IPS DF 4.7 (cell line): ENCODE data around the gene HELT.

Source experiments
- DNase-seq: peaks from one replicate; pipeline ENCODE4 v3.0.0-alpha.2; 2013; ENCODE audit warnings: low spot score; ENCODE audit errors: extremely low read depth

HELT gene

GRCh38 chr4:185003596-185004351, 14.5 kb upstream of the HELT start:
- no peak for DNase-seq

GRCh38 chr4:185004562-185005218, 13.6 kb upstream of the HELT start:
- no peak for DNase-seq

- no peak for DNase-seq
These were observed 13.0 kb upstream of the HELT start for GRCh38 chr4:185005219-185005819.

DNA sequence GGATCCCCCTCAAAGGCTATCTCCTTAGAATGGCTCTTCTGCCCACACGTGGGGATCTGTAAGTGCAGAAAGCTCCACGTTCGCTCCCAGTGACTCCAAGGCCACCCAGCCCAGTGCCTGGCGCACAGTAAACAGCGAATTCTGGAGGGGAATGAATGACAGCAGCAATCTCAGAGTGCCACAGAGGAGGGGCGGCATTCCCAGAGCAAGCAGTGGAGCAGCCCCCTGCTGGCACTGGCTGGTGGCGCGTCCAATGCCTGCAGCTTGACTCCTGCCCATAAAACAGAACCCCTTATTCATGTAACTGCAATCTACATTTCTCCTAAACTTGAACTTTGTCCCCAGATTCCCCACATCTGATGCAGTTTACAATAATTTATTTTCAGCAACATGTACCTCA, 6.9 kb upstream of the HELT start:
- DNase-seq = no peak

GRCh38 chr4:185013417-185014125, 4.7 kb upstream of the HELT start:
- no peak for DNase-seq

- DNase-seq = no peak
These were observed 3.2 kb upstream of the HELT start for GRCh38 chr4:185015108-185015507.

DNA sequence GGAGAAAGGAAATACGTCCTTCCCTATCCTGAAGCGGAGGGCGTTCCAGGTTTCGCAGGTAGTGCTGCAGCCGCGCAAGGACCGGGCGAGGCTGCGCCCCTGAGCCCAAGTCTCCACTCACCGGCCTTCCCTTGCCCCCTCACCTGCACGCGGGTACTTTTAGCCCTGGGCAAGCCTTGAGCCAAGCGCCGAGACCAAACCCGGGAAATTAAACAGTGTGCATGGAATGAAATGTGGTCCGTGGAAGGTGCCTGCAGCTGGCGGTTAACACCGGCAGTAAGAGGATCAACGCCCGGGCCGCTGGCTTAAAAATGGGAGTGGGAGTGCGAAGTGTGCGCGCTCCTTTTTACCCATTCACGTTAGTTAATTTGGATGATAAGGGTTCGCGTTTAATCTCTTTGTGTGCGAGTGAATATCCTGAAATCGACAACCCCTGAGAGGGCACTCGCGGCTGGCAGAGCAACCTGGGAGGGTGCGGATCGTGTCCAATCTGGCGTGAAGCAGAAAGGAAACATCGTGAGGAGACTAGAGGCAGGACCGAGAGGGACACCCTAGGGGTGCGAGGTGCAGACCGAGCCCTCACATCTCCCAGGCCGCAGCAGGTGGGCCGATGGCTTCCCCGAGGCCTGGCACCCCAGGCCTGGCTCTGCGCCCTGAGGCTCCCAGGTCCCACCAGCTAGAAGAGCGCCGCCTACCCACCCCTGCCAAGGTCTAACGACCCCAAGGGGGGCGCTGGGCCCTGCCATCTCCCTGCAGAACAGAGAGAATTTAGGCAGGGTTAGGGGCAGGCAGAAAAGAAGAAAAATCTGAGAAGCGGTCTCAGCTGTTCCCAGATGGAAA, 2.0 kb upstream of the HELT start:
- no peak for DNase-seq

- DNase-seq = no peak
These were observed 1.1 kb upstream of the HELT start for GRCh38 chr4:185016946-185017758.

- no peak for DNase-seq
These were observed 655 bp downstream of the HELT start for GRCh38 chr4:185018834-185019455.

GRCh38 chr4:185019456-185020292, 1.4 kb downstream of the HELT start:
- no peak for DNase-seq

DNA sequence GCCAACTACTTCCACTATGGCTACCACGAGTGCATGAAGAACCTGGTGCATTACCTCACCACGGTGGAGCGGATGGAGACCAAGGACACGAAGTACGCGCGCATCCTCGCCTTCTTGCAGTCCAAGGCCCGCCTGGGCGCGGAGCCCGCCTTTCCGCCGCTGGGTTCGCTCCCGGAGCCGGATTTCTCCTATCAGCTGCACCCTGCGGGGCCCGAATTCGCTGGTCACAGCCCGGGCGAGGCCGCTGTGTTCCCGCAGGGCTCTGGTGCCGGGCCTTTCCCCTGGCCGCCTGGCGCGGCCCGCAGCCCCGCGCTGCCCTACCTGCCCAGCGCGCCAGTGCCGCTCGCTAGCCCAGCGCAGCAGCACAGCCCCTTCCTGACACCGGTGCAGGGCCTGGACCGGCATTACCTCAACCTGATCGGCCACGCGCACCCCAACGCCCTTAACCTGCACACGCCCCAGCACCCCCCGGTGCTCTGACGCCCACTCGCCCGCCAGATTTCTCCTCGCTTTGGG, 2.1 kb downstream of the HELT start:
- no peak for DNase-seq

DNA sequence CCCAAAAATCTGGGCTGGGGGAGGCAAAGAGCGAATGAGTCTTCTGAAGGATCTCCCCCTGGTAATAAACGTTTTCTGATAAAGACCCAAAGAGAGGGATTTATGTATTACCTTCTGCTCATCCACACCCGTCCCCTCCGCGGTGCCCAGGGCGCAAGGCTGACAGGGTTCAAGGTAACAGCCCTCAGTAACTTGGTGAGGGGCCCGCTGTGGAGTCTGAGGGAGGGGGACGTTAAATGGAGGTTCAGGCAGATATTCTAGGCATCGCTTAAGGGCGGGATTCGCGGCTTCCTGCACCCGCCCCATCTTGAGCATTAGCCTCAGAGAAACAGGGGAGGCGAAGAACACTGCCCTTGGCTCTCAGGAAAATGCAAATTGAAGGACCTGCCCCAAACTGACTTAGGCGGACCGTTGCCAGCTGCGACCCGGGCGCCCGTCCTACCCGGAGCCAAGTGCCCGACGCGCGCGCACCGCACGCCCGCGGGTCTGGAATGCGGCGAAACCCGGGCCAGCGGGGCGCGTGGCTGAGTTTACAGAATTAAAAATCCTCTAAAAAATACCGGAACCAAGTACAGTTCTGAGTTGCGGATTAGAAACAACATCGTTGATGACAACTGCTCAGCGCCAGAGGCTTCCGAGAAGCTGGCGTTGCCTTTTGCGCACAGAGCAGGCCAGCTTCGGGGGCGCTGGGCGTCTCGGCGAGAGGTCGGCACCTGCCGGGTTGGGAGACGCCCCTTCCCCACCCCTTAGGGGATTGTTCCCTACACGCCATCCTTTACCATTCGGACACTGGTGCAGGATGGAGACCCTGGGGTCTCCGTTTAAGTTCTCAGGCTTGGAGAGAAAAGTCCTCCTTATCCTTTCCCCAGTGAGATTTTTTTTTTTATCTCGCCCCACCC, 2.8 kb downstream of the HELT start:
- no peak for DNase-seq

DNA sequence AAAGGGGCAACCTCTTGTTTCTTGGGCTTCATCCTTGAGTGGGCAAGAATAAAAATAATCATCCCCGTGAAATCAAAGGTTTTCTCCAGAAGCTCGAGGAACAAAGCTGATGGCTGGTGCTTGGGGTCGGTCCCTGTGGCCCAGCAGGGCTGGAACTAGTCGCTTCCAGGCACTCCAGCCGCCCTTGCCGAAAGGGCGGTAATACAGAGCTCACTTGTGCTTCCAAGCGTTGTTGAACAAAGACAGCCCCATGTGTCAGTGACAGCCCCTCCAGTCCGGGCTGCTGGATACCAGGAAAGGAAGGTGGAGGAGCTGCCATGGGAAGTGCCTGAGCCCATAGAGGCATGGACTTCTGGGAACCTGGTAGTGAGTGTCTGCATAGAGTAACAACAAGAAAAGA, 5.2 kb downstream of the HELT start:
- DNase-seq = no peak

DNA sequence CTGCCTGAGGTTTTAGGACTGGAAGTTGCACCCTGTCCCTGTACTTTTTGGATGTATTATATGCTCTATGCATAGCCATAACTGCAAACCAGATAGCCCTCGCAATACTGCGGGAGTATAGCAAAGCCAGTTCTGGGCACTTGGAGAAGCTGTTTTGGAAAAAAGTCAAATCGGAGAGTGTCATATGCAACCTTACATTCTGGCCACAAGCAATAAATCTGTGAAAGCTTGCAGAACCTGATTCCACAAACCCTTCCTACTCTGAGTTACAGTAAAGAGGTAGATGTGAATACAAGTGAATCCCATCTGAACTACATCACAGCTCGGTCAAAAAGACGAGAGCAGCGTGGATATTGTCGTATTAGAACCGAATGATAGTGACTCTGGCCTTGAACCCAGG, 10.3 kb downstream of the HELT start:
- DNase-seq = no peak

DNA sequence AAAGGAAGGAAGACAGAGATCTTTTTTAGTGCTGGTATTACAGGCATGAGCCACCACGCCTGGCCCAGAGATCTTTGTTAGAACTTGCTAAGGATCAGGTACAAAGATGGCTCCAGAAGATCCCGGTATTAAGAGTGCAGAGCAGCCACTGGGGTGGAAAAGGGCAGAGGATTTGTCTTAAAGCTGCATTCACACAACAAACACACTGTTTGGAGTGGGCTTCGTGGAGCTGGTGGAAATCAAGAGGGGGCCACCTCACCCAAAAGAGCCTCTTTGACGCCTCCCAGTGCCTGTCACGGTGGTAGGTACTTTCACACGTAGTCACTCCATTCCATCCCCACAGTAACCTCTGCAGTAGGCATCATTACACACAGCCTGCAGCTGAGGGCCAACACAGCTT, 13.3 kb downstream of the HELT start:
- DNase-seq = no peak

- DNase-seq = no peak
These were observed 14.8 kb downstream of the HELT start for GRCh38 chr4:185033072-185033471.

GRCh38 chr4:185033950-185034349, 15.7 kb downstream of the HELT start:
- no peak for DNase-seq

- no peak for DNase-seq
These were observed 17.0 kb downstream of the HELT start for GRCh38 chr4:185035284-185035683.
